Mucosa of gallbladder (tissue), 1 donor: ENCODE measurements around the gene BCL11B. TPM values are rescaled to one million over a fixed set of nuclear protein-coding genes. Genes with fewer than 3 reads are reported as not detected.
A peak's percentile ranks its signal among the peaks of the same experiment; 100 is the strongest.

ENCODE experiments used
- DNase-seq: peaks from one replicate; pipeline ENCODE4 v3.0.0-alpha.2; 2020; ENCODE audit warnings: low spot score
- total RNA-seq: library from RNA; stranded (reverse); gene quantifications from one replicate; pipeline ENCODE4 v1.2.1, GENCODE V29; 2021
- donor health status: DM: no; HTN: no; CAD: no.

BCL11B gene
- total RNA-seq, 1 donor from 2014 or later, result 7.9 TPM

- DNase-seq, result no peak
These were observed 47.7 kb downstream of the BCL11B start for GRCh38 chr14:99224116-99224910.

- no peak for DNase-seq
These were observed 50.6 kb downstream of the BCL11B start for GRCh38 chr14:99221445-99221844.

GRCh38 chr14:99217066-99217955 lies 54.7 kb downstream of the BCL11B start:
- no peak for DNase-seq

- DNase-seq, result no peak
These were observed 55.8 kb downstream of the BCL11B start for GRCh38 chr14:99216191-99216590.

- peak; percentile 24 for DNase-seq
These were observed 56.7 kb downstream of the BCL11B start for GRCh38 chr14:99215277-99215676.

GRCh38 chr14:99214701-99215100 lies 57.3 kb downstream of the BCL11B start:
- DNase-seq, result no peak

- no peak for DNase-seq
These were observed 58.4 kb downstream of the BCL11B start for GRCh38 chr14:99213527-99213971.

GRCh38 chr14:99213101-99213500 lies 58.9 kb downstream of the BCL11B start:
- DNase-seq, result no peak

- DNase-seq, result no peak
These were observed 59.4 kb downstream of the BCL11B start for GRCh38 chr14:99212646-99213045.

- DNase-seq, result no peak
These were observed 59.8 kb downstream of the BCL11B start for GRCh38 chr14:99212199-99212598.

- DNase-seq, result no peak
These were observed 60.6 kb downstream of the BCL11B start for GRCh38 chr14:99211410-99211809.

GRCh38 chr14:99210333-99210732 lies 61.7 kb downstream of the BCL11B start:
- DNase-seq, result no peak

- DNase-seq, result no peak
These were observed 62.6 kb downstream of the BCL11B start for GRCh38 chr14:99209409-99209808.

GRCh38 chr14:99208318-99208717 lies 63.7 kb downstream of the BCL11B start:
- DNase-seq, result no peak

GRCh38 chr14:99207456-99207855 lies 64.5 kb downstream of the BCL11B start:
- no peak for DNase-seq

GRCh38 chr14:99206090-99206489 lies 65.9 kb downstream of the BCL11B start:
- DNase-seq, result no peak

- no peak for DNase-seq
These were observed 66.8 kb downstream of the BCL11B start for GRCh38 chr14:99205086-99205688.

GRCh38 chr14:99203801-99204200 lies 68.2 kb downstream of the BCL11B start:
- DNase-seq, result no peak

GRCh38 chr14:99203080-99203479 lies 68.9 kb downstream of the BCL11B start:
- DNase-seq, result no peak

GRCh38 chr14:99202516-99202915 lies 69.5 kb downstream of the BCL11B start:
- no peak for DNase-seq

GRCh38 chr14:99201351-99202073 lies 70.5 kb downstream of the BCL11B start:
- no peak for DNase-seq

GRCh38 chr14:99200654-99201005 lies 71.4 kb downstream of the BCL11B start:
- no peak for DNase-seq
